GDM1 (cell line): Measurements from ENCODE around the gene REG1A.

ENCODE experiments used
- DNase-seq: peaks from one replicate; lab custom pipeline; 2025; lab: John Stamatoyannopoulos, UW

REG1A gene

GRCh38 chr2:79120194-79120713 lies at the start of gene REG1A:
Gene REG1A (plus strand): TSS chr2:79120488. CDS start chr2:79120862, 374 bp downstream.
- DNase-seq, result no peak

GRCh38 chr2:79071078-79071477 lies 49.2 kb upstream of the REG1A start:
- no peak for DNase-seq

GRCh38 chr2:79082987-79083386 lies 37.3 kb upstream of the REG1A start:
- DNase-seq, result no peak

- no peak for DNase-seq
These were observed 36.6 kb upstream of the REG1A start for GRCh38 chr2:79083597-79084251.

- no peak for DNase-seq
These were observed 35.7 kb upstream of the REG1A start for GRCh38 chr2:79084495-79085135.

- DNase-seq, result no peak
These were observed 34.9 kb upstream of the REG1A start for GRCh38 chr2:79085382-79085781.

- DNase-seq, result no peak
These were observed 34.0 kb upstream of the REG1A start for GRCh38 chr2:79086255-79086654.

GRCh38 chr2:79087785-79088364 lies 32.4 kb upstream of the REG1A start, which contains the start of gene REG1B:
Gene REG1B (minus strand): TSS chr2:79087993. CDS start chr2:79087612, 381 bp downstream.
- no peak for DNase-seq

GRCh38 chr2:79090693-79091092 lies 29.6 kb upstream of the REG1A start:
- no peak for DNase-seq

GRCh38 chr2:79097843-79098242 lies 22.4 kb upstream of the REG1A start:
- DNase-seq, result no peak

- DNase-seq, result no peak
These were observed 21.1 kb upstream of the REG1A start for GRCh38 chr2:79099140-79099686.

GRCh38 chr2:79100285-79100684 lies 20.0 kb upstream of the REG1A start:
- DNase-seq, result no peak

- no peak for DNase-seq
These were observed 19.3 kb upstream of the REG1A start for GRCh38 chr2:79101024-79101423.

- DNase-seq, result no peak
These were observed 17.1 kb upstream of the REG1A start for GRCh38 chr2:79103214-79103613.

- DNase-seq, result no peak
These were observed 15.0 kb upstream of the REG1A start for GRCh38 chr2:79105259-79105658.

- DNase-seq, result no peak
These were observed 8.0 kb upstream of the REG1A start for GRCh38 chr2:79112269-79112668.

- no peak for DNase-seq
These were observed 5.3 kb upstream of the REG1A start for GRCh38 chr2:79114797-79115494.

- no peak for DNase-seq
These were observed 3.0 kb upstream of the REG1A start for GRCh38 chr2:79116997-79117928.

- no peak for DNase-seq
These were observed 2.4 kb downstream of the REG1A start for GRCh38 chr2:79122676-79123075.

- DNase-seq, result no peak
These were observed 4.8 kb downstream of the REG1A start for GRCh38 chr2:79124907-79125720.

- no peak for DNase-seq
These were observed 5.4 kb downstream of the REG1A start for GRCh38 chr2:79125721-79125985.
